ENCODE data around the gene TEX2.

Gene TEX2

DNA sequence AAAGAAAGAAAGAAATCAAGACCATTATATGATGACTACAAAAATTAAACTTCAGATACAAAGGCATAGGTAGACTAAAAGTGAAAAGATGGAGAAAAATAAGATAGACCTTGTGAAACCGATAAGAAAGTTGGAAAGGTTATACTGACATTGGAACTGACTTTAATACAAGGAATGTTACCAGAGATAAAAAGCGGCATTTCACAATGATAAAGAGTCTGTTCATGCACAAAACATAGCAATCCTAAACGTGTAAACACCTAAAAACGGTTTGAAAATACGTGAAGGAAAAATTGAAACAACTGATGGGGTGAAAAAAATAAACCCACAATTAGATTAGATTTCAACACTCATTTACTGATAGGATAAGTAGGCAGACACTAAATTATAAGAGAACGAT, 123.5 kb downstream of the TEX2 start:
- H2AFZ ChIP-seq (ENCODE audit: low read length, unreplicated experiment) = no peak overlapping the region
- H3K36me3 ChIP-seq (ENCODE audit: insufficient read depth, low read length) = no peaks in the 10 kb centered on the region
- no peaks in the 10 kb centered on the region for H3K4me1 ChIP-seq (ENCODE audit: control insufficient read depth, insufficient read depth, low read length, unreplicated experiment)
- H3K27me3 ChIP-seq (ENCODE audit: insufficient read depth, low read length) = no peaks in the 10 kb centered on the region
- H3K79me2 ChIP-seq (ENCODE audit: control insufficient read depth, insufficient read depth, low read length, unreplicated experiment) = no peaks in the 10 kb centered on the region
- no peak overlapping the region for H3K4me3 ChIP-seq (ENCODE audit: low read depth, low read length)
- no peak overlapping the region for H3K27ac ChIP-seq (ENCODE audit: low read depth, low read length)

DNA sequence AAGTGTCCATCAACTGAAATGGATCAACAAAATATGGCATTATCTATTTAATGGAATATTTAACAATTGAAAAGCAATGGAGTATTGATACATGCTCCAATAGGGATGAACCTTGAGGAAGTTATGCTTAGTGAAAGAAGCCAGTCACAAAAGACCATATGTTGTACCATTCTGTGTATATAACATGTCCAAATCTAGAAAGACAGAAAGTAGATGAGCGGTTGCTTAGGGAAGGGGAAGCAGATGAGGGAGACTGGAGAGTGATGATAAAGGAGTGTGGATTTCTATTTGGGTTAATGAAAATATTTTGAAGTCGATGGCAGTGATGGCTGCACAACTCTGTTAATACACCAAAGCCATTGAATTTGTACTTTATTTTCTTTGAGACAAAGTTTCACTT, 124.6 kb downstream of the TEX2 start:
- Histone ChIP-seq H3K4me1 (ENCODE audit: control insufficient read depth, insufficient read depth, low read length, unreplicated experiment) (no peaks in the 10 kb centered on the region), H3K4me3 (ENCODE audit: low read depth, low read length) (no peak overlapping the region), H2AFZ (ENCODE audit: low read length, unreplicated experiment) (no peak overlapping the region), H3K36me3 (ENCODE audit: insufficient read depth, low read length) (no peaks in the 10 kb centered on the region), H3K27me3 (ENCODE audit: insufficient read depth, low read length) (no peaks in the 10 kb centered on the region), H3K27ac (ENCODE audit: low read depth, low read length) (no peak overlapping the region), H3K79me2 (ENCODE audit: control insufficient read depth, insufficient read depth, low read length, unreplicated experiment) (no peaks in the 10 kb centered on the region)

DNA sequence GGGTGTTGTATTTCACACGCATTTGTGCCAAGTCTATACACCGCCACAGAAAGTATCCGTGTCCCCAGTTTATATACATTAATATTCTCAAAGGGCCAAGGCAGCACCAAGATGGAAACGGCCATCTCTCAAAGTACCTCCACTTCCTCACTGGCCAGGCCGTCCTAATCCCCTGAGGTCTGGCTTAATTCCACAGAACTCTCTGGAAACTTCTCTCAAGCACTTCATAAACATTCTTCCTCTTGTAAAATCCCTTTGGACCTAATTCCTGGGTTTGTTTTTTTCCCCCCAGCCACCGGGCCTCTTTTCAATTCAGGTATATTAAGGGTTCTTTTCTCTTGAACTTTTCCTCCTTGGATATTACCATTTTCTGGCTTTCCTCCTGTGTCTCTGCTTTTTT, 128.1 kb downstream of the TEX2 start:
- Histone ChIP-seq H2AFZ (ENCODE audit: low read length, unreplicated experiment) (no peak overlapping the region), H3K27me3 (ENCODE audit: insufficient read depth, low read length) (no peaks in the 10 kb centered on the region), H3K36me3 (ENCODE audit: insufficient read depth, low read length) (no peaks in the 10 kb centered on the region), H3K4me3 (ENCODE audit: low read depth, low read length) (no peak overlapping the region), H3K4me1 (ENCODE audit: control insufficient read depth, insufficient read depth, low read length, unreplicated experiment) (peaks cover 9% of the 10 kb centered on the region), H3K79me2 (ENCODE audit: control insufficient read depth, insufficient read depth, low read length, unreplicated experiment) (no peaks in the 10 kb centered on the region), H3K27ac (ENCODE audit: low read depth, low read length) (no peak overlapping the region)

DNA sequence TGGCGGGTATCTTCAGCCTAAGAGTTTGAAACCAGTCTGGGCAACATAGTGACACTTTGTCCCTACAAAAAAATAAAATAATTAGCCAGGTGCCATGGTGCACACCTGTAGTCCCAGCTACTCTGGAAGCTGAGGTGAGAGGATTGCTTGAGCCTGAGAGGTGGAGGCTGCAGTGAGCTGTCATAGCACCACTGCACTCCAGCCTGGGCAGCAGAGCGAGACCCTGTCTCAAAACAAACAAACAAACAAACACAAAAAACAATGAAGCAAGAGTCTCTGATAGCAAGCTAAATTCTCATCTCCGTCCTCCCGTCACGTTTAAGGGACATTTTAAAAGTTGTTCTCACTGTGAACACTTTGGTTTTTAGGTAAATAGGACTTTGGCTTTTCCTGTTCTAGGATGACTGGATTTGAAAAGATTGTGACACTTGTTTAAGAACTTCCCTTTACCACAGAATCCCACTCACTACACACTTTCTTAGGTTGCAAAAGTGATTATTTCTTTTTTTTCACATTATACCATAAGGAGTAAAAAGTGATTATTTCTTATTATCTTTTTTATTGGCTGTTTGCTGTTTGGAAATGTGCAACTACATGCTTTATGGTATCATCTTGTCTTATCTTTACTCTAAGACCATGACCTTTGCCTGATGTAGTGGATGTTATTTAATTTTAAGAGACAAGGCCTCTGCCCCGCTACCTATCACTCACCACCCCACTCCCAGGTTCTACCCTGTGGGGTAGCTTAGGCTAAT, 128.7 kb downstream of the TEX2 start:
- H3K27me3 ChIP-seq (ENCODE audit: insufficient read depth, low read length) = no peaks in the 10 kb centered on the region
- peaks cover 9% of the 10 kb centered on the region for H3K4me1 ChIP-seq (ENCODE audit: control insufficient read depth, insufficient read depth, low read length, unreplicated experiment)
- H3K4me3 ChIP-seq (ENCODE audit: low read depth, low read length) = no peak overlapping the region
- no peak overlapping the region for H2AFZ ChIP-seq (ENCODE audit: low read length, unreplicated experiment)
- H3K36me3 ChIP-seq (ENCODE audit: insufficient read depth, low read length) = no peaks in the 10 kb centered on the region
- H3K79me2 ChIP-seq (ENCODE audit: control insufficient read depth, insufficient read depth, low read length, unreplicated experiment) = peaks cover 1% of the 10 kb centered on the region
- no peak overlapping the region for H3K27ac ChIP-seq (ENCODE audit: low read depth, low read length)

DNA sequence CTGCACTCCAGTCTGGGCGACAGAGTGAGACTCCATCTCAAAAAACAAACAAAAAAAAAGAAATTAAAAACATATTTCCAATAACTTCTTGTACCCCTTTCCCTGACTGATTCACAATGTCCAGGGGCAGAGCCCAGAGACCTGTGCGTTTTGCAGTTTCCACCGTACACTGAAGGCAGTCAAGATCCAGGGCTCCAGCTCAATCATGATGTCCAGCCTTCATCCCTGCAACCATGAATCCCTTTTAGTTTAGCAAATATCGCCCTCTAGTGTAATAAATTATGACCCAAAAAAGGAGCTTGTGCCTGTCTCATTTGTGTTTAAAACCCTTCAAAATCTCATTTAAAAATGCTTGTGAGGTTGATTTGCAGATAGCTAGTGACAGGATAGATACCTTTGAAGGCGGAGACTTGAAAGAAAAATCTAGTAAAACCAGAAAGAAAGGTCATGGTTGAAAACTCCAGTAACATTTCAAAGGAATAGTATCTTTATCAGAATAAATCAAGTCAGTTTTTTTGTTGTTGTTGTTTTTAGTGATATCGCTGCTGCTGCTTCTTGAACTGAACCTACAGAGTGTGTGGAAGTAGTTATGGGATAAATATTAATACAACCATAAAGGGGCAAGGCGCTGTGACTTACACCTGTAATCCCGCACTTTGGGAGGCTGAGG, 129.4 kb downstream of the TEX2 start:
- Histone ChIP-seq H3K36me3 (ENCODE audit: insufficient read depth, low read length) (no peaks in the 10 kb centered on the region), H3K4me3 (ENCODE audit: low read depth, low read length) (no peak overlapping the region), H3K4me1 (ENCODE audit: control insufficient read depth, insufficient read depth, low read length, unreplicated experiment) (peaks cover 9% of the 10 kb centered on the region), H3K27ac (ENCODE audit: low read depth, low read length) (no peak overlapping the region), H2AFZ (ENCODE audit: low read length, unreplicated experiment) (peak overlapping the region; percentile 46), H3K27me3 (ENCODE audit: insufficient read depth, low read length) (no peaks in the 10 kb centered on the region), H3K79me2 (ENCODE audit: control insufficient read depth, insufficient read depth, low read length, unreplicated experiment) (peaks cover 8% of the 10 kb centered on the region)

DNA sequence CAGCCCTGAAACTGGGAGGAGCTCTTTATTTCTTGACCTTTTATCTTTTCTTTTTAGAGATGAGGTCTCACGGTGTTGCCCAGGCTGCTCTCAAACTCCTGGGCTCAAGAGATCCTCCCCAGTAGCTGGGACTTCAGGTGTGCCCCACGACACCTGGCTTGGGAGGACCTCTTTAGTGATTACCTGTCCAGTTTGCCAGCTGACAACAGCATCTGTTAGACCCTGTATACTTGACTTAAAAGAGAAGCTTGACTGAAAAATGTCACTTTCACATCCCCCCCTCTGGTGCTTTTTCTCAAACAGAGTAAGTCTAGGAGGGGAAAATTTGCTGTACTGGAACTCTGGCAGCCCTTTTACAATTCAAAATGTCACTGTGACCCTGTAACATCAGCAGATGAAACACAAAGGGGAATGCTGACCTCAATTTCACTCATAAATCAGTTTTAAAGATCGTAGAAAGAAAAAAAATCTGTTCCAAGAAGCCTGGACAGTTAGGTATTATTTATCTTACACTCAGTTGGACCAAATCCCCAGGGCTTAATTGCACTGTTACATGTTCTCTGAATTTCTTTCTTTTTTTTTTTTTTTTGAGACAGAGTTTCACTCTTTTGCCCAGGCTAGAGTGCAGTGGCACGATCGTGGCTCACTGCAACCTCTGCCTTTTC, 131.3 kb downstream of the TEX2 start:
- peaks cover 19% of the 10 kb centered on the region for H3K4me1 ChIP-seq (ENCODE audit: control insufficient read depth, insufficient read depth, low read length, unreplicated experiment)
- no peaks in the 10 kb centered on the region for H3K36me3 ChIP-seq (ENCODE audit: insufficient read depth, low read length)
- H2AFZ ChIP-seq (ENCODE audit: low read length, unreplicated experiment) = no peak overlapping the region
- peaks cover 23% of the 10 kb centered on the region for H3K79me2 ChIP-seq (ENCODE audit: control insufficient read depth, insufficient read depth, low read length, unreplicated experiment)
- no peak overlapping the region for H3K27ac ChIP-seq (ENCODE audit: low read depth, low read length)
- no peaks in the 10 kb centered on the region for H3K27me3 ChIP-seq (ENCODE audit: insufficient read depth, low read length)
- no peak overlapping the region for H3K4me3 ChIP-seq (ENCODE audit: low read depth, low read length)

DNA sequence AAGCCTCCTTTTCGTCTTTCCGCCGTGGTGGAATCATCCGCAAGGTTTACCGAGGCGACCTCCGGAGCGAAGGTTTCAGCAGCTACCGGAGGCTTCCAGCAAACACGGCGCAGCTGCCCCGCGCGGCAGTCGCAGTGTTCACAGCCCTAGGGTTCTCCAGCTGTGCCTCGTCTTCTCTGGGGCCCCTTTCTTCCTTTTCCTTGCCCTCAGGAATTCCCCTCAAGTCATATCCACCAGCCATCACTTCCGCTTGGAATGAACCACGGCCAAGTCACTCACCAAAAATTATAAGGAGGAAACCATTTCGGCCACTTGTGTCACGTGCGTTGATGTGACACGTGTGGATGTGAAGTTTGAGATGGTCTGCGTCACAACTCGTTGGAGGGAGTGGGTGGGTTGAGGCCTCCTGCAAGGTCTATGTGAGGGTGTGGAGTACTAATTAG, 132.5 kb downstream of the TEX2 start:
- H3K36me3 ChIP-seq (ENCODE audit: insufficient read depth, low read length) = no peaks in the 10 kb centered on the region
- peak overlapping the region; percentile 79 for H3K27ac ChIP-seq (ENCODE audit: low read depth, low read length)
- peaks cover 35% of the 10 kb centered on the region for H3K79me2 ChIP-seq (ENCODE audit: control insufficient read depth, insufficient read depth, low read length, unreplicated experiment)
- H3K4me1 ChIP-seq (ENCODE audit: control insufficient read depth, insufficient read depth, low read length, unreplicated experiment) = peaks cover 31% of the 10 kb centered on the region
- peak overlapping the region; percentile 75 for H3K4me3 ChIP-seq (ENCODE audit: low read depth, low read length)
- peak overlapping the region; percentile 35 for H2AFZ ChIP-seq (ENCODE audit: low read length, unreplicated experiment)
- H3K27me3 ChIP-seq (ENCODE audit: insufficient read depth, low read length) = no peaks in the 10 kb centered on the region

DNA sequence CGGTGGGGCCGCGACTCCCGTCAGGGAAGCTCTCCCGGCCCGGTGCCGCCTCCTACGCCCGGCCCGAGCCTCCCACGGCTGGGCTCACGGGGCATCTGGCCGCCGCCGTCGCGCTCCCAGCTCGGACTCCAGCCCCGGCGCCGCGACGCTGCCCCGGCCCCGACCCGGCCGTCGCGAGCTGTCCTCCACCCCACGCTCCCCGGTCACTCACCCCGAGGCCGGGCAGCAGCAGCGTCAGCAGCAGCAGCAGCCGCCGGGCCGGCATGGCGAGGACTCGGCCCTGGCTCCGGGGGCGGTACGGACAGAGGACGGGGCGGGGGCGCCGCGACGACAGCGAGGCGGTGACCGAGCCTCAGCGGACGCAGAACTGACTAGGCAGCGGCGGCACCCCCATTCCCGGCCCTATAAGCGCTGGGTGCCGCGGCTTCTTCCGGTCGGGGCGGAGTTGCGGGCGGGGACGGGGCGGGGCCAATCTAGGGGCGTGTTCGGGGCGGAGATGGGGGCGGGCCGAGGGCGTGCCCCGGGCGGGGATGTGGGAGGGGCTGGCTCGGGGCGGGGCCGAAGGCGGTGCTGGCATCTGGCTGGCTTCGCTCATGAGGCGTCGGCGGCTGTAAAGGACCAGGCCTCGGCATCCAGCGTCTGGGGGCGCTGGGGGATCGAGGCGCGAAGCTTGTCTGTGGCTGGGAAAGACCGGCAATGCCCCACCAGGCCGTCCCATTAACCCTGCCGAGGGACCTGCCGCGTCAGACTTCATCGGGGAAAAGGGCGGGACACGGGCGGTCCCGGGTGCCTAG, 133.1 kb downstream of the TEX2 start, which contains the start of gene ERN1:
Gene ERN1, minus strand, starts transcription at position 380 of the 794 bp plus-strand sequence. Its CDS starts 115 bp downstream, at position 265.
- no peaks in the 10 kb centered on the region for H3K36me3 ChIP-seq (ENCODE audit: insufficient read depth, low read length)
- no peaks in the 10 kb centered on the region for H3K27me3 ChIP-seq (ENCODE audit: insufficient read depth, low read length)
- H3K27ac ChIP-seq (ENCODE audit: low read depth, low read length) = peak within 1 kb of the TSS; percentile 79
- H2AFZ ChIP-seq (ENCODE audit: low read length, unreplicated experiment) = peak within 1 kb of the TSS; percentile 35
- H3K4me1 ChIP-seq (ENCODE audit: control insufficient read depth, insufficient read depth, low read length, unreplicated experiment) = peaks cover 31% of the 10 kb centered on the region
- H3K79me2 ChIP-seq (ENCODE audit: control insufficient read depth, insufficient read depth, low read length, unreplicated experiment) = peaks cover 36% of the 10 kb centered on the region
- H3K4me3 ChIP-seq (ENCODE audit: low read depth, low read length) = peak within 1 kb of the TSS; percentile 89

DNA sequence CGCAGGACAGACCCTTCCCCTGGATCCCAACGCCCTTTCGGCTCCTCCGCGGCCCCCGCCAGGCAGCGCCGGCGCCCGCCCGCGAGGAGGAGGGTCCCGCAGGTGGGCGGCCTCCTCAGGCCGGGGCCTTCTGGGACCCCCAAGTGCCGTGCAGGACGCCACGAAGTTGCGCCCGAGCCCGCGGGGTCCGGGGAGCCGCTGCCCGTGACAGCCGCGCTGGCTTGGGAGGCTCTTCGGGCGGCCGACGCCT, 133.6 kb downstream of the TEX2 start:
- Histone ChIP-seq H3K4me3 (ENCODE audit: low read depth, low read length) (peak overlapping the region; percentile 89), H3K79me2 (ENCODE audit: control insufficient read depth, insufficient read depth, low read length, unreplicated experiment) (peaks cover 37% of the 10 kb centered on the region), H3K4me1 (ENCODE audit: control insufficient read depth, insufficient read depth, low read length, unreplicated experiment) (peaks cover 31% of the 10 kb centered on the region), H3K27ac (ENCODE audit: low read depth, low read length) (peak overlapping the region; percentile 49; the same call in 1 of the 2 replicates), H3K27me3 (ENCODE audit: insufficient read depth, low read length) (no peaks in the 10 kb centered on the region), H3K36me3 (ENCODE audit: insufficient read depth, low read length) (no peaks in the 10 kb centered on the region), H2AFZ (ENCODE audit: low read length, unreplicated experiment) (no peak overlapping the region)

DNA sequence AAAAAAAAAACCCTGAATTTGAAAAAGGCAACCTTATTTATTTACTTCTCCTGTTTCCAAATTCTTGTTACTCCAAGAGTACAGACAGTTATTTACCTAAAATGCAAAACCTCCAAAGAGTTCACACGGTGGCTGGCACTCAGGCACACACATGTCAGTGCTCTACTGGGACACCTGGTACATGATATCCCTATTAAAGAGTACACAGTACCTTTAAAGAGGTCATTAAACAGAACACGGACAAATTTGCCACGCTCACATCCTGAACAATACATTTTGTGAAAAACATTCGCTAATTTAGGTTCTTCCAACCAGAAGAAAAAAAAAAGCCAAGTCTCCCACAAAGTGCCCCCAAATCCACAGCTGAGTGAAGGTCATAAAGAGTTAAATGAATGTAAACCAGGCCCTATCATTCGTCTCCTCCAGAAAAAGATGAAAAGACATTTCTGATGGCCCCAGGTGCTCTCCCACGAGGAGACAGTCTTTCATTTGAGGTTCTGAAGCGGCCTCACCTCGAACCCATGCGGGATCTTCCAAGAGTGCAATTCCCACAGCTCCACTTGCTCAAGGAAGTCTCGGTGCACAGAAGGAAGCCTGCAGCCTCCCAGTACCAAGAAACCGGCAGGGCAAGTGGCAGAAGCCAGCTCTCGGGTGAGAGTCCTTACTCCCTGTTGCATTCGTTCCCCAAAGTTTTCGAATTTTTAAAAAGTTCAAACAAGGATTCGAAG, 134.1 kb downstream of the TEX2 start:
- peaks cover 31% of the 10 kb centered on the region for H3K4me1 ChIP-seq (ENCODE audit: control insufficient read depth, insufficient read depth, low read length, unreplicated experiment)
- peaks cover 42% of the 10 kb centered on the region for H3K79me2 ChIP-seq (ENCODE audit: control insufficient read depth, insufficient read depth, low read length, unreplicated experiment)
- no peaks in the 10 kb centered on the region for H3K27me3 ChIP-seq (ENCODE audit: insufficient read depth, low read length)
- H3K4me3 ChIP-seq (ENCODE audit: low read depth, low read length) = peak overlapping the region; percentile 89
- no peak overlapping the region for H2AFZ ChIP-seq (ENCODE audit: low read length, unreplicated experiment)
- peak overlapping the region; percentile 49; the same call in 1 of the 2 replicates for H3K27ac ChIP-seq (ENCODE audit: low read depth, low read length)
- no peaks in the 10 kb centered on the region for H3K36me3 ChIP-seq (ENCODE audit: insufficient read depth, low read length)

Measured in ACC112 (cell line).